A549 (cell line): ENCODE data around the gene TMEM131. TPM values are rescaled to one million over a fixed set of nuclear protein-coding genes. Genes with fewer than 3 reads are reported as not detected.

Source experiments
- ATAC-seq, 2 experiments: fragments of 200-7000 bp in 1 of 2; fragments of >200 bp in 1 of 2; cut with Nextera tagmentation in 1 of 2; cut with Tn5 transposase in 1 of 2; 3 replicates each; pipeline versions ENCODE4 v1.8.0 to v1.9.1; 2018 to 2020; ENCODE audit warnings: mild to moderate bottlenecking in 1 of 2, moderate library complexity in 1 of 2
- CTCF ChIA-PET: fragments of 300-600 bp; sonication (Branson Sonifier 250); formaldehyde crosslinking; extraction: SDS; loops from one replicate; lab custom pipeline; 2021; ENCODE audit warnings: antibody characterized with exemption, inconsistent platforms; lab: Yijun Ruan, JAX
- POLR2A ChIA-PET: fragments of 350-600 bp; formaldehyde crosslinking; extraction: SDS; loops from one replicate; lab custom pipeline; 2021; ENCODE audit warnings: antibody characterized with exemption, inconsistent platforms; lab: Yijun Ruan, JAX
- DNase-seq, 2 experiments: peaks; one replicate each; pipeline versions ENCODE4 v3.0.0 to v3.0.0-alpha.2; 2011 to 2016; ENCODE audit warnings: low read depth in 1 of 2, low spot score in 1 of 2
- FAIRE-seq: peaks from 2 replicates; lab custom pipeline; 2011; peaks lifted over from hg19 to GRCh38; lab: Jason Lieb, UNC
- H3K27ac ChIP-seq, 2 experiments: fragments of >200 bp; sonication (Bioruptor Twin); formaldehyde crosslinking; 3 replicates each; pipeline ENCODE4 v1.5.1; 2016 to 2017
- H3K4me1 ChIP-seq: fragments of >200 bp; sonication (Bioruptor Twin); formaldehyde crosslinking; 3 replicates; pipeline ENCODE4 v1.6.1; 2016
- H3K4me2 ChIP-seq: fragments of >200 bp; sonication (Bioruptor Twin); formaldehyde crosslinking; 3 replicates; pipeline ENCODE4 v1.6.1; 2016
- H3K4me3 ChIP-seq: fragments of >200 bp; sonication (Bioruptor Twin); formaldehyde crosslinking; 3 replicates; pipeline ENCODE4 v1.5.1; 2016
- H3K9me3 ChIP-seq: fragments of >200 bp; sonication (Bioruptor Twin); formaldehyde crosslinking; 3 replicates; pipeline ENCODE4 v1.6.1; 2016
- ATOH8 ChIP-seq: fragments of 250-450 bp; sonication (Bioruptor Pico); IDR thresholded peaks from 2 replicates; pipeline ENCODE4 v1.5.0; 2020; ENCODE audit warnings: low read depth, mild to moderate bottlenecking, moderate library complexity
- BCL3 ChIP-seq: fragments of >200 bp; sonication (Bioruptor Twin); formaldehyde crosslinking; IDR thresholded peaks from 3 replicates; pipeline ENCODE4 v1.6.1; 2016
- BHLHE40 ChIP-seq: IDR thresholded peaks from 2 replicates; pipeline ENCODE4 v1.6.1; 2012; ENCODE audit warnings: low read depth, low read length, inconsistent platforms
- CTCF ChIP-seq: fragments of >200 bp; sonication (Bioruptor Twin); formaldehyde crosslinking; IDR thresholded peaks from 3 replicates; pipeline ENCODE4 v1.5.1; 2016
- E2F6 ChIP-seq: IDR thresholded peaks from 2 replicates; pipeline ENCODE4 v1.6.1; 2012; ENCODE audit warnings: low read depth, borderline replicate concordance
- EHF ChIP-seq: fragments of 250-450 bp; sonication (Bioruptor Pico); IDR thresholded peaks from 2 replicates; pipeline ENCODE4 v1.5.0; 2020; ENCODE audit warnings: mild to moderate bottlenecking
- EP300 ChIP-seq, 2 experiments: fragments of >200 bp; sonication (Bioruptor Twin); formaldehyde crosslinking; IDR thresholded peaks; 2 replicates in 1 of 2; 3 replicates in 1 of 2; pipeline ENCODE4 v1.6.1; 2016 to 2017
- HDAC2 ChIP-seq: fragments of 200-600 bp; sonication (generic); IDR thresholded peaks from 2 replicates; pipeline ENCODE4 v1.6.1; 2016
- HES2 ChIP-seq: fragments of >200 bp; sonication (Bioruptor Twin); formaldehyde crosslinking; IDR thresholded peaks from 2 replicates; pipeline ENCODE4 v1.6.1; 2016
- MAFK ChIP-seq: fragments of 450-650 bp; IDR thresholded peaks from 2 replicates; pipeline ENCODE4 v1.6.1; 2014; ENCODE audit not compliant: partially characterized antibody
- MAX ChIP-seq: IDR thresholded peaks from 2 replicates; pipeline ENCODE4 v1.6.1; 2012
- MAZ ChIP-seq: fragments of 150-350 bp; IDR thresholded peaks from 2 replicates; pipeline ENCODE4 v1.6.1; 2014; ENCODE audit warnings: antibody characterized with exemption, low read depth, low read length, borderline replicate concordance
- NFE2L2 ChIP-seq: fragments of 150-350 bp; conservative IDR thresholded peaks from 2 replicates; pipeline ENCODE4 v1.6.1; 2014; ENCODE audit warnings: low read length
- PBX3 ChIP-seq: IDR thresholded peaks from 2 replicates; pipeline ENCODE4 v1.6.1; 2012
- POLR2A ChIP-seq: IDR thresholded peaks from 2 replicates; pipeline ENCODE4 v1.6.1; 2012; ENCODE audit warnings: mild to moderate bottlenecking, low read length
- SREBF2 ChIP-seq: fragments of 450-650 bp; IDR thresholded peaks from 2 replicates; pipeline ENCODE4 v1.6.1; 2014; ENCODE audit warnings: mild to moderate bottlenecking, moderate library complexity
- TFCP2L1 ChIP-seq: fragments of 250-450 bp; sonication (Bioruptor Pico); IDR thresholded peaks from 2 replicates; pipeline ENCODE4 v1.5.0; 2021; ENCODE audit warnings: mild to moderate bottlenecking
- ZNF302 ChIP-seq: fragments of 250-450 bp; sonication (Bioruptor Pico); IDR thresholded peaks from 2 replicates; pipeline ENCODE4 v1.9.0; 2021; ENCODE audit warnings: inconsistent platforms, mild to moderate bottlenecking, moderate library complexity
- WGBS: methylation state at CpG from one replicate; pipeline ENCODE4 v1.1.6; 2017; ENCODE audit errors: missing lambda C conversion rate; 5-methylcytosine and 5-hydroxymethylcytosine counted together
- polyA plus RNA-seq, 4 experiments: library from polyadenylated mRNA; depleted of rRNA in 3 of 4; stranded (reverse); fragments of >200 nt; fragmentation: RNase III in 1 of 4; extraction: RNeasy Plus Mini Kit Qiagen cat#74134 plus additional on column Dnase treatment in 1 of 4; gene quantifications; 2 replicates in 3 of 4; 3 replicates in 1 of 4; pipeline ENCODE4 v1.2.3, GENCODE V29; 2011 to 2017

Gene TMEM131
- polyA plus RNA-seq, 2 of the 4 experiments (the other 2 are of a cell fraction), result 14.5 to 21.8 TPM

- ChIA-PET POLR2A (no interaction called here), CTCF (no interaction called here)
- TF ChIP-seq HDAC2 (no peak), ATOH8 (CRISPR knock-in tag) (no peak), CTCF (no peak), MAFK (no peak), E2F6 (no peak), HES2 (no peak), PBX3 (no peak), MAZ (no peak), BHLHE40 (no peak)
- WGBS, result 93% methylated on average over 22 of the region's 23 CpGs
- FAIRE-seq, result no peak
- DNase-seq, result no peak
- Histone ChIP-seq H3K27ac (no peak overlapping the region), H3K4me2 (no peak overlapping the region), H3K4me1 (no peaks in the 10 kb centered on the region), H3K9me3 (no peaks in the 10 kb centered on the region), H3K4me3 (no peak overlapping the region)
- no peak for ATAC-seq
These were observed 234.6 kb downstream of the TMEM131 start for GRCh38 chr2:97761192-97761591.

- TF ChIP-seq EHF (CRISPR knock-in tag) (no peak), MAX (no peak), NFE2L2 (no peak), HDAC2 (no peak), EP300 (IDR thresholded peaks at IDR 0.05) (no peak), POLR2A (no peak), BCL3 (no peak), ZNF302 (CRISPR knock-in tag) (no peak), SREBF2 (no peak), MAZ (no peak), TFCP2L1 (CRISPR knock-in tag) (no peak)
- TF ChIP-seq, all 56 proteins: peak for 0
- 94% methylated on average over 17 of the region's 17 CpGs for WGBS
- Histone ChIP-seq H3K4me3 (no peak overlapping the region), H3K4me2 (no peak overlapping the region), H3K9me3 (no peaks in the 10 kb centered on the region), H3K27ac (no peak overlapping the region), H3K4me1 (no peaks in the 10 kb centered on the region)
- CTCF ChIA-PET, result no interaction called here
- ATAC-seq (no peak), DNase-seq (no peak), FAIRE-seq (no peak)
- POLR2A ChIA-PET, result no interaction called here
These were observed 235.2 kb downstream of the TMEM131 start for GRCh38 chr2:97760480-97761049.
